Stimulated activated CD4-positive, alpha-beta T cell treated with anti-CD3 and anti-CD28 coated beads, Interleukin-2, amount 100 ng/mL, for 48 hours (primary cell): ENCODE data around the gene CHCHD3.
"Not testable (repeated sequence)": the region's sequence is repeated elsewhere in the genome, so short reads cannot be mapped to it uniquely, and the experiment has no call there.

Source experiments
- DNase-seq, 2 donors: peaks; one replicate each; pipeline ENCODE4 v3.0.0-alpha.2; 2020

CHCHD3 gene

DNA sequence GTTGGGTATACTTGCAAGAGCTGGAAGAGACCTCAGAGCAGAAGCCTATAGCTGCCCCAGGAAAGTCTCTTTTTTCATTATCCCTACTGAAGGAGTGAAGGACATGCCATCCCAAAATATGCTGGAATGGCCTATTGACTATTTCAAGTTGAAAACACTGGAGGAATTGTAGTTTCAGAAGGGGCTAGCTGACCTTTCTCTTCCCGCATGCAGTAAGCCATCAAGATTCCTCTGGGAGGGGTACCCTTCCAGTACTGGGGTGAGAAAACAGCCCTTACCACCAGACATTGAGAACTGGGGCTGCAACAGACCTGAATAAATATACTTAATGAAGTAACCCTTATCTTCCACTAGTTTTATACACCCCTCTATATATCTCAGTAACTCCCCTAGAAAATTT, 41.7 kb downstream of the CHCHD3 start:
- DNase-seq = no peak

DNA sequence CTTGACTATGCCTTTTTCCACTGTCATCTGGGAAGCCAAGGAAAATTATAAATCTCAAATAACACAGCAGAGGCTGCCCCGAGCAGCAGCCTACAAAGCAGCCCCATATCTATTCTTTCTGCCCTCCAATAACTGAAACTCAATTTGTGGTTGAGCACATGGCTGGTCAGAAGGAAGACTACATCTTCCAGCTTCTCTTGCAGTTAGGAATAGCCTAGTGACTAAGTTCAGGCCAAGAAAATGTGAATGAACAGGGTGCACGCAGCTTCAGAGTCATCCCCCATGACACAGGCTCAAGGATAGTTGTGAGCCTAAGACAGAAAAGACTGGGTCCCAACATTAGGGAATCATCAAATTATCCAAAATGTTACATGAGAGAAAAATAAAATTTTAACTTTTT, 42.3 kb downstream of the CHCHD3 start:
- DNase-seq = no peak

- DNase-seq = no peak
Observed at GRCh38 chr7:133036289-133036688, 45.6 kb downstream of the CHCHD3 start.

GRCh38 chr7:133035240-133035639, 46.6 kb downstream of the CHCHD3 start:
- not testable (repeated sequence) for DNase-seq

DNA sequence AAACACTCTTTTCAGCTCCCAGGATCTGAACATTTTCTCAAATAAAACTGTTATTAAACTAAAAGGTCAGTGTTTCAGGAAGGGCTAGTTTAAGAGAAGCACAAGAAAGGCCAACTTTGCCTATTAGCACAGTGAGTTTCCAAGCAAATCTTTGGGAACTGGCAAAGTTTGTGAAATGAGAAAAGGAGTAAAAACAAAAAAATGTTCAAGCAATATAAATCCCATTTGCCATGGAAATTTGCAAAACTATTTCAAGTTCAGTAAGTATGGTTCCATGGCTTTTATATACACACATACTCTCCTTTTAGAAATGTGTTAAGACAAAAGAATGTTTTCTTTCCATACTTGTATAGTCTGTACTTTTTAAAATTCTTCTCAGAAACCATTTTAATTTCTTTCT, 51.5 kb downstream of the CHCHD3 start:
- no peak for DNase-seq

- no peak for DNase-seq
Observed at GRCh38 chr7:133029463-133029862, 52.4 kb downstream of the CHCHD3 start.

DNA sequence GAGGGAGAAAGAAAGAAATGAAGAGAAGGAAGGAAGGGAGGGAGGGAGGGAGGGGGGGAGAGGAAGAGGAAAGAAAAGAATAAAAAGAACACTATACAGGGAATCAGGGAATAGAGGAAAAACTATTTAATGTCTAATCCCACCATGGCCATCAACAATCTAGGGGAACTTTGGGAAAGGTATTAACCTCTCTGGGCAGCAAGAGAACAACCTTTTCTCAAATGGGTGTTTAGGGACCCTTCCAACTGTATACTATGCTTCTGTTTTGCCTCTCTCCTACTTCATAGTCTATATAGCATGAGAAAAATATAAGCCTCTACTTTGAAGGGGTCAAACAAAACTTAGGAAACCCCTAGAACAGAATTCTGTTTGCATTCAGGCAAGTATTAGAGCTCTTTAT, 54.5 kb downstream of the CHCHD3 start:
- no peak for DNase-seq

DNA sequence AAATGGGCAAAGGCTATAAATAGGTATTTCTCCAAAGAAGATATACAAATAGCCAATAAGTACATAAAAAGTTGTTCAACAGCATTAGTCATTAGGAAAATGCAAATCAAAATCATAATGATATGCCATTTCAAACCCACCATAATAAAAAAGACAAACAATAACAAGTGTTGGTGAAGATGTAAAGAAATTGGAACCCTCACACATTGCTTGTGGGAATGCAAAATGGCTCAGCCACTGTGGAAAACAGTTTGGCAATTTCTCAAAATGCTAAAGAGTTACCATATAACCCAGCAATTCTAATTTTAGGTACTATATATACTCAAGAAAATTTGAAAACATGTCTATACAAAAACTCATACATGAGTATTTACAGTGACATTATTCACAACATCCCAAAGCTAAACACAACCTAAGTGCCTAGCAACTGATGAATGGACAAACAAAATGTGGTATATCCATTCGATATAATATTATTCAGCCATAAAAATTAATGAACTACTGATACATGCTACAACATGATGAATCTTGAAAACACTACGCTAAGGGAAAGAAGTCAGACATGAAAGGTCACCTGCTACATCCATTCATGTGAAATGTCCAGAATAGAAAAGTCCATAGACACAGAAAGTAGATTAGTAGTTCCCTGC, 55.6 kb downstream of the CHCHD3 start:
- DNase-seq = no peak

GRCh38 chr7:133025056-133025455, 56.8 kb downstream of the CHCHD3 start:
- DNase-seq = no peak

DNA sequence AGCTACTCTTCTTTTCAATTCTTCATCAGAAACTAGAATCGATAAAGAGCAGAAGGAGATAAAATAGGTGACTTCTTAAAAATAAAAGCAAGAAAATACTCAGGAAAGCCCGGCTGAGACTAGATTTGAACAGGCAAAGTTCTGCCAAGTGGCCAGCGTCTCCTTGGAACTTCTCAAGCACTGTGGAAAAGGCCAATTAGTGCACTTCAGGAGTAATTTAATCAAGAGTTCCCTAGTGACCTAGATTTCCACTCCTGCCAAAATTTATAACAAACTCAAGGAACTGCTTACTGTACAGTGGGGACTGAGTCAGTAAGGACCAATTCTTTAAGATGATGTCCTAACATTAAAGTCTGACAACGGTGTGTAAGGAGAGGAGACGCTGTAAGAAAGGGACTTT, 57.3 kb downstream of the CHCHD3 start:
- no peak for DNase-seq

DNA sequence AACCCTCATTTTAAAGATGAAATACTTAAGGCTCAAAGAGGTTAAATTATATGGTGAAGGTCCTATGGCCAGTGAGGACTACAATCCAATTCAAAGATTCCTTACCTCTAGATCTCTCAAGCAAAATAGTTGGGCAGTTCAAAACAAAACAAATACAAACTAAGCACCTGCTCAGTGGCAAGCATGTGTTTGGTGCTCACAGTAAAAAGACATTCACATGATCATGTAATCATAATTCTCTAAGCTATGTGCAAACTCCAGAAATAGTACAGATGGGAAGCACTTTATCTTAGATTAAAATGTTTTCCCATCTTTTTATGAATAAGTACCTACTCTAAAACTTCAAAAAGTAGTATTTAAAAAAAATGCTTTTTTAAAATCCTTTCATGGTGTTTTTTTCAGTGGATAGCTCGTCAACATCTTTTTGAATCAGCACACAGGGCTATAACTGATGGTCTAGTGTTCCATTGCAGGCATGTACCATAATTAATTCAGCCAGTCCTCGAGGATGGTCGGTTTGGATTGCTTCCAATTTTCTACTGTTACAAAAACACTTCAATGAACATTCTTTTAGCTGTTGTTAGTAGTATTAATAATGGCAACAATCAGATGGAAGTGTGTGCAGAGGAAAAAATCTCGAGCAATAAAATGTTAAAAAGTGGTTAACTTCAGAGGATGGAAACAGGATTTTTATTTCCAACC, 58.4 kb downstream of the CHCHD3 start:
- DNase-seq = no peak

DNA sequence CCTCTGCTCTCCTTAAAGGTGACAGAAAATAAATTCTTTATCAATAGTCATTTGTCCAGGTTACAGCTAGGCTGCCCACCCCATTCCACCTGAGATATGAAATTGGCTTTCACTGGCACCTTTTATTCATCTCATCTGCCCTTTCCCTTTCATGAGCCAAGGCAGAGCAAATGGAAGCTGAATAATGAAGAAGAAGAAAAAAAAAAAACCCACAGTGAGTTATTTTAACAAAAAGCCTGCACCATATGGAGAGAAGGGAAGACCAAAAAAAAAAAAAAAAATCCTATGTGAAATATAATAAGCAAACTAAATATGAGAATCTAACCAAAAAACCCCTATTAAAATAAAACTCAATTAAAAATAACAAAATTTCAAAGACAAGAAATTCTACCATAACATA, 59.2 kb downstream of the CHCHD3 start:
- no peak for DNase-seq

GRCh38 chr7:133021196-133021595, 60.7 kb downstream of the CHCHD3 start:
- no peak for DNase-seq

DNA sequence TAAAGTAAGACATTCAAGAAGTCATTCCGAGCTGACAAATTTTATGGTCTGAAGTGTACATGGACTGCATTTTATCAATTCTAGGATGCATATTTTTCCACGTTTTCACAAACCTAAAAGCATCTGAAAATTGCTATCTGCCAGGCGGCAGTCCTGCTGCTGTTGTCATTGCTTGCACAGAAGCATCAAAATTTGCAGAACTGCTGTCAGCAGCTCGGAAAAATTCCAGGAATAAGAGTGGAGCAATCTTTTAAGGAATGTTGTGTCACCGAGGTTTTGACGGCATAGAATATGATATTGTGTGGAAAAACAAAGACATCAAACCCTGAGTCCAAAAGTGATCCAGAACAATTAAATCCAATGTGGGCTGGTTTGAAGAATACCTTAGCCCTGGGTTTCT, 61.4 kb downstream of the CHCHD3 start:
- no peak for DNase-seq

GRCh38 chr7:133019590-133019989, 62.3 kb downstream of the CHCHD3 start:
- no peak for DNase-seq

DNA sequence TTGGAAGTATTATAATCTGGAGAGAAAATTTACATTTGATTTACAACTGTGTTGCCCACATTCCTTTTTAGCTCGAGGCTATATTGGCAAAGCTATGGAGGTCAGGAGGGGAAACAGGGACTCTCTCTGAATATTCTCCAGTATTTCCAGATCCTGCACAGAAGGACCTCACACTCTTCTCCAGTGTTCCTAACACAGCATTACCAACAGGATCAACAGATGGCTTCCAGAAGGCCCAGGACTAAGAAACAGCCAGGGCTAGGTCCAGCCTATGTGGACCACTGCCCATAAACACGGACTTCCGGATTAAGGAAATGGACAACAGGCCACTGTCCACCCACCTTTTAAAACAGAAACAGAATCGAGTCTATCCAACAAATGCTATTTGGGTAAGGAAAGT, 65.3 kb downstream of the CHCHD3 start:
- DNase-seq = no peak

- DNase-seq = no peak
Observed at GRCh38 chr7:133015888-133016287, 66.0 kb downstream of the CHCHD3 start.

GRCh38 chr7:133011746-133012145, 70.1 kb downstream of the CHCHD3 start:
- no peak for DNase-seq

DNA sequence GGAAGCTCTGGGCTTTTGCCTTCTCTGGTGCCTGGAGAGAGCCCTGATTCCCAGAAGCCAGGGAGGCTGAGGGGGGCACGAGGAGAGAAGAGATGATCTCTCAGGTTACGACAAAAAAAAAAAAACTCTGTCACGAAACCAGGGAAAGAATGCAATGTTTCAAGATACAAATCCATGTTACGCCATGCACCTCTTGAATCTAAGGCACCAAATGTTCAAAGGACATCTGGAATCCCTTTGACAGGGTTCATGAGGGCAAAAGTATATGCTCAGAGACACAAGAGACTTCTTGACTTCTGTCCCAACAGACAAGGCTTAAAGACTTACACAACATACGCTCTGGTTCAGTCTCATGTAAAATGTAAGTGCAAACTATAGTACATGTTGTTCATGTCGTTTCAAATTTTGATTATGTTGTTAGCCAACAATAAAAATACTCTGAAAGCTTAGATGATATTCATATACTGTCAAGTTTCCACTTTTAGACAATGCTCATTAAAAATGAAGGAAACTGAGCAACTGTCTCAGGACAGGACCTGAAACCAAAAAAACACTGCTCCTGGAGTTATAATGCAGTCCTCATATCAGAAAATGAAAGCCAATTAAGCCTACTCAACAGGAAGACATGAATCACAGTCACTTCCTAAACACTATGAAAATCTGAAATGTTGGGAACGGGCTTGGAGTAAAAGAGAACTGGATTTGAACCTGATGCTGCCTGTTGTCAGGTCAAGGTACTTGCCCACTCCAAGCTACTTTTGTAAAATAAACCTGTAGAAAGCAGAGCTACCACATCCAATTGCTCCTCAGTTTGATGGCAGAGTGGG, 72.3 kb downstream of the CHCHD3 start:
- DNase-seq = no peak

DNA sequence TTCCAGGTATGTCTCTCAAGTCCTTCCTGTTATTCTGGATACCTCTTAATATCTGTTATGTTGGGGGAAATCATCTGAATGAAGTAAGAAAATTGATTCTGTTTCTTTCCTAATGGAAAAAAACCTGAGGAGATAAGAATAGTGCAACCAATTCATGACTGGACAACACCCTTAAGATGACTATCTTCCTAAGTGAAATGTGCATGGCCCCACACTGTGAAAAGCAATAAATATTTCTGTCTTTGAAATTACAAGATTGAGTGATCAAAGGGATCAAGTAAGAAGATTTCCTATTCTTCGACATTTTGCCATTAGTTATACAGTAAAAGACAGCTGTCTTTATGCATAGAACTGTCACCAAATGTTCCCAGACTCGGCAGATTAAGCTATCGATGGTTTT, 73.9 kb downstream of the CHCHD3 start:
- no peak for DNase-seq

- DNase-seq = no peak
Observed at GRCh38 chr7:133003052-133003910, 78.6 kb downstream of the CHCHD3 start.

- DNase-seq = no peak
Observed at GRCh38 chr7:133001727-133002126, 80.2 kb downstream of the CHCHD3 start.

- DNase-seq = no peak
Observed at GRCh38 chr7:132999845-133000244, 82.0 kb downstream of the CHCHD3 start.
